Astrocyte of the spinal cord (primary cell): ENCODE data around the gene KIAA2012.

Source experiments
- DNase-seq: peaks from one replicate; pipeline ENCODE4 v3.0.0; 2011; ENCODE audit warnings: low read depth, low spot score
- H3K4me3 ChIP-seq: 2 replicates; pipeline ENCODE4 v1.5.1; 2011; ENCODE audit warnings: low read depth, mild to moderate bottlenecking, low read length, moderate library complexity
- in situ Hi-C: cut with HindIII; loops from 2 replicates; pipeline ENCODE4 v1.10.0; 2017; ENCODE audit warnings: low sequenced_read_pairs
- TF ChIP-seq, protein P1 (sequence below): IDR thresholded peaks from 2 replicates; pipeline ENCODE4 v1.5.1; 2012; ENCODE audit warnings: low read depth, mild to moderate bottlenecking, low read length, inconsistent platforms

The KIAA2012 gene

GRCh38 chr2:202031246-202031951 is 41.7 kb upstream of the KIAA2012 start:
- DNase-seq: no peak
- TF ChIP-seq, protein P1, sequence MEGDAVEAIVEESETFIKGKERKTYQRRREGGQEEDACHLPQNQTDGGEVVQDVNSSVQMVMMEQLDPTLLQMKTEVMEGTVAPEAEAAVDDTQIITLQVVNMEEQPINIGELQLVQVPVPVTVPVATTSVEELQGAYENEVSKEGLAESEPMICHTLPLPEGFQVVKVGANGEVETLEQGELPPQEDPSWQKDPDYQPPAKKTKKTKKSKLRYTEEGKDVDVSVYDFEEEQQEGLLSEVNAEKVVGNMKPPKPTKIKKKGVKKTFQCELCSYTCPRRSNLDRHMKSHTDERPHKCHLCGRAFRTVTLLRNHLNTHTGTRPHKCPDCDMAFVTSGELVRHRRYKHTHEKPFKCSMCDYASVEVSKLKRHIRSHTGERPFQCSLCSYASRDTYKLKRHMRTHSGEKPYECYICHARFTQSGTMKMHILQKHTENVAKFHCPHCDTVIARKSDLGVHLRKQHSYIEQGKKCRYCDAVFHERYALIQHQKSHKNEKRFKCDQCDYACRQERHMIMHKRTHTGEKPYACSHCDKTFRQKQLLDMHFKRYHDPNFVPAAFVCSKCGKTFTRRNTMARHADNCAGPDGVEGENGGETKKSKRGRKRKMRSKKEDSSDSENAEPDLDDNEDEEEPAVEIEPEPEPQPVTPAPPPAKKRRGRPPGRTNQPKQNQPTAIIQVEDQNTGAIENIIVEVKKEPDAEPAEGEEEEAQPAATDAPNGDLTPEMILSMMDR: no peak
- in situ Hi-C loops: no loop called here
- no peak overlapping the region for H3K4me3 ChIP-seq

- peak; percentile 67 for DNase-seq
- peak overlapping the region; percentile 68 for H3K4me3 ChIP-seq
Measured at GRCh38 chr2:202032846-202033316, 40.2 kb upstream of the KIAA2012 start.

DNA sequence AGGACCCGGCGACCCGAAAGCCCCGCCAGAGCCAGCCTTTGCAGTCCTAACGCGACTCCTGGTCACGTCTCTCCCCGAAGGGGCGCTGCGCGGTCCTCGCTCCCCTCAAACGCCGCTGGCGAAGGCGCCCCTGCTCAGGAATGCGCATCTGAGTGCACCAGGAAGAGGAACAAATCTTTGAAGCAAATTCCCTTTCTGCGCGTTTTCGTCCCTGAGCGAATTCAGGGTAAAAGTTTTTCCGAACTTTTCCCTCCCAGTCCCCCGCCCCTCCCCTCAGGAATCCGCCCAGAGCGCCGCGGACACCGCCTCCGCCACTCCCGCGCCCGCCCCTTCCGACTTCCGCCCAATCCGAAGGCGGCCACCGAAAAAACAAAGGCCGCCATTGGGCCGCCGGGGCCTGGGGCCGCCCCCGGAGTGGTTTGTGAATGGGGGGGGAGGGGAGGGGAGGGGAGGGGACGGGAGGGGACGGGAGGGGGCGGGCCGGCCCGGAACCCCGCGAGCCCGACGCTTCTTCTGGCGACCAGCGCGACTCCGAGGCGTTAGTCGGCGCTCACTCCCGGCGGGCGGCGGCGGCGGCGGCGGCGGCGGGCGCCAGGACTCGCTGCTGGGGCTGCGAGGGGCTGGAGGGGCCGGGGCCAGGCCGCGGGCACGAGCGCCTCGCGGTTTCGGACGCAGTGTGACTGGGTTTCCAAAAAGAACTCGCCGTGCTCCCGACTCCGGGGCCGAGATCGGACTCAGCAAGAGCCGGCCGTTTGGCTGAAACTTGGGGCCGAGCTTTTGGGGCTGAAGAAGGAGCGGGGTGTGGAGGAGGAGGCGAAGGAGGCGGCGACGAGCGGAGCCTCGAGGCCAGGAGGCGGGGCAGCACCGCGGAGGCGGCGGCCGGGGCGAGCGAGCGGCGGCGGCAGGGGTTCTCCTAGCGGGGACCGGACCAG is 39.5 kb upstream of the KIAA2012 start, which contains the start of gene FZD7:
FZD7 (plus strand) TSS at position 539 of the 932 bp plus-strand sequence. CDS start 793 bp downstream, outside the sequence.
- in situ Hi-C loops: no loop called here
- H3K4me3 ChIP-seq: peak within 1 kb of the TSS; percentile 73
- peak; percentile 97 for DNase-seq
- TF ChIP-seq, protein P1: peak; percentile 17

More at GRCh38 chr2:202032846-202033316, 40.2 kb upstream of the KIAA2012 start:
- TF ChIP-seq, protein P1: no peak
- in situ Hi-C loops: no loop called here

- in situ Hi-C loops: no loop called here
- H3K4me3 ChIP-seq: peak overlapping the region; percentile 73
- TF ChIP-seq, protein P1: no peak
- peak; percentile 56 for DNase-seq
Measured at GRCh38 chr2:202034249-202035088, 38.6 kb upstream of the KIAA2012 start.

DNA sequence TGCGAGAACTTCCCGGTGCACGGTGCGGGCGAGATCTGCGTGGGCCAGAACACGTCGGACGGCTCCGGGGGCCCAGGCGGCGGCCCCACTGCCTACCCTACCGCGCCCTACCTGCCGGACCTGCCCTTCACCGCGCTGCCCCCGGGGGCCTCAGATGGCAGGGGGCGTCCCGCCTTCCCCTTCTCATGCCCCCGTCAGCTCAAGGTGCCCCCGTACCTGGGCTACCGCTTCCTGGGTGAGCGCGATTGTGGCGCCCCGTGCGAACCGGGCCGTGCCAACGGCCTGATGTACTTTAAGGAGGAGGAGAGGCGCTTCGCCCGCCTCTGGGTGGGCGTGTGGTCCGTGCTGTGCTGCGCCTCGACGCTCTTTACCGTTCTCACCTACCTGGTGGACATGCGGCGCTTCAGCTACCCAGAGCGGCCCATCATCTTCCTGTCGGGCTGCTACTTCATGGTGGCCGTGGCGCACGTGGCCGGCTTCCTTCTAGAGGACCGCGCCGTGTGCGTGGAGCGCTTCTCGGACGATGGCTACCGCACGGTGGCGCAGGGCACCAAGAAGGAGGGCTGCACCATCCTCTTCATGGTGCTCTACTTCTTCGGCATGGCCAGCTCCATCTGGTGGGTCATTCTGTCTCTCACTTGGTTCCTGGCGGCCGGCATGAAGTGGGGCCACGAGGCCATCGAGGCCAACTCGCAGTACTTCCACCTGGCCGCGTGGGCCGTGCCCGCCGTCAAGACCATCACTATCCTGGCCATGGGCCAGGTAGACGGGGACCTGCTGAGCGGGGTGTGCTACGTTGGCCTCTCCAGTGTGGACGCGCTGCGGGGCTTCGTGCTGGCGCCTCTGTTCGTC is 37.7 kb upstream of the KIAA2012 start:
- H3K4me3 ChIP-seq: peak overlapping the region; percentile 73
- in situ Hi-C loops: no loop called here
- TF ChIP-seq, protein P1: peak; percentile 81
- DNase-seq: peak; percentile 86
